Fibroblast of mammary gland (primary cell): ENCODE results near the gene ADAM22.
A peak's percentile ranks its signal among the peaks of the same experiment; 100 is the strongest.

ENCODE experiments used
- DNase-seq: peaks from one replicate; pipeline ENCODE4 v3.0.0-alpha.2; 2010; ENCODE audit warnings: low read depth
- H3K4me3 ChIP-seq: 2 replicates; pipeline ENCODE4 v1.5.1; 2011; ENCODE audit warnings: low read depth, mild to moderate bottlenecking, low read length, moderate library complexity; ENCODE audit not compliant: control insufficient read depth
- TF ChIP-seq, protein P1 (sequence below): conservative IDR thresholded peaks from 2 replicates; pipeline ENCODE4 v1.5.1; 2011; ENCODE audit warnings: low read depth, low read length, inconsistent platforms; ENCODE audit not compliant: control insufficient read depth, insufficient read depth

ADAM22 gene

DNA sequence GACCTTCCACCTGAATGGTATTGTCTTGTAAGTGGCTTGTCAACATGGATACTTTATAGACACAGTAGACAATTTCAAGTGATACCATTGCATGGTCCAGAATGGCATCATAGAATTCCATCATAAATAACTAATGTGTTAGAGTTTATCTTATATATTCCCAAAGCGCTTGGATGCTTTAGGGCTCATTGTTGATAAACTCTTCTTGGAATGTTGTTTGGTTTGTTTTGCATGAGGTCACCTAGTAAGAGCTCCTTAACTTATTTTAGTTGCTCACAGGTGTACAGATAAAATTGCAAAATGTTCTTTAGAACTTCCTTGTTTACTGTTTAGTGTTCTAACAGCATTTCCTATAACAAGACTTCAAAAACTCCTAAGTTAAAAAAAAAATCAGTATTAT lies 249.0 kb downstream of the ADAM22 start:
- DNase-seq: no peak
- TF ChIP-seq, protein P1, sequence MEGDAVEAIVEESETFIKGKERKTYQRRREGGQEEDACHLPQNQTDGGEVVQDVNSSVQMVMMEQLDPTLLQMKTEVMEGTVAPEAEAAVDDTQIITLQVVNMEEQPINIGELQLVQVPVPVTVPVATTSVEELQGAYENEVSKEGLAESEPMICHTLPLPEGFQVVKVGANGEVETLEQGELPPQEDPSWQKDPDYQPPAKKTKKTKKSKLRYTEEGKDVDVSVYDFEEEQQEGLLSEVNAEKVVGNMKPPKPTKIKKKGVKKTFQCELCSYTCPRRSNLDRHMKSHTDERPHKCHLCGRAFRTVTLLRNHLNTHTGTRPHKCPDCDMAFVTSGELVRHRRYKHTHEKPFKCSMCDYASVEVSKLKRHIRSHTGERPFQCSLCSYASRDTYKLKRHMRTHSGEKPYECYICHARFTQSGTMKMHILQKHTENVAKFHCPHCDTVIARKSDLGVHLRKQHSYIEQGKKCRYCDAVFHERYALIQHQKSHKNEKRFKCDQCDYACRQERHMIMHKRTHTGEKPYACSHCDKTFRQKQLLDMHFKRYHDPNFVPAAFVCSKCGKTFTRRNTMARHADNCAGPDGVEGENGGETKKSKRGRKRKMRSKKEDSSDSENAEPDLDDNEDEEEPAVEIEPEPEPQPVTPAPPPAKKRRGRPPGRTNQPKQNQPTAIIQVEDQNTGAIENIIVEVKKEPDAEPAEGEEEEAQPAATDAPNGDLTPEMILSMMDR: no peak
- no peak overlapping the region for H3K4me3 ChIP-seq

DNA sequence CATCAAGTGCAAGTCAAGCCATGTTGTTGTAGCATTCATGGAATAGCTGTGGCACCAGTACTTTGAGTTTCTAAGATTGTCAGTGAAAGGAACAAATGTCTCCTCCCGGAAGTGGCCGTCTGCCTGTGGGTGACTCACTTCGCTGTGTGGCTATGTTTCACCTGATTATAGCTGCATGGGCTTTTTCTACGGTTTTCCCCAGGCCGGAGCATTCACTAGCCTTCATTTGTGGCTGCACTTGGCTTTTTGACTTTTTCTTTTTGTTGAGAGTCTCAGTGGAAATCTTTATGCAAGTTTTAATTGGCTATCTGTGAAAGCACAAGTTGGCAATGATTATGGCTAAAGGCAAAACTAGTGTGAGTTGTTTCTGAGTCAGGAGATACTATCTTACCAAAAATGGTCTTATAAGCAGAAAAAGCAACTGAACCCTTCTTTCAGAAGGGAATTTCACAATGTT lies 250.8 kb downstream of the ADAM22 start:
- DNase-seq: peak; percentile 62

DNA sequence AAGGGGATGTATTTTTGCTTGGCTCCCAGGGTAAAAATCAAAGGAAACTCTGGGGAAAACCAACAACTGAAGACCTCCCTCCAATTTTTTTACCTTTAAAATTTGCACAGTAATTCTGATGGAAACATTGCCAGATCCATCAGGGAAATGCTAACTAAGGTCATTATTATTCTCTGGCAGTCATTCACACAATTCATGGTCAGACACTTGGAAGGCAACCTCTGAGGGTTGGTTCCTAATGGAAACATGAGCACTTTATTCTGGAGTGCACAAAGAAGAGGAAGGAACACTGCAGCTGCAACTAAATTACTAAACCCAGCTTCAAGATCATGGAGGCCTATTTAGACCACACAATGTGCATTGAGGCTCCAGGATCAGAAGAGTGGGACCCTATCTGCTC lies 251.6 kb downstream of the ADAM22 start:
- H3K4me3 ChIP-seq: no peak overlapping the region
- DNase-seq: no peak
- TF ChIP-seq, protein P1: no peak

More for the DNA sequence above, 250.8 kb downstream of the ADAM22 start:
- H3K4me3 ChIP-seq: no peak overlapping the region
- TF ChIP-seq, protein P1: no peak

- H3K4me3 ChIP-seq: no peak overlapping the region
- no peak for DNase-seq
- TF ChIP-seq, protein P1: no peak
Observed at GRCh38 chr7:88191911-88192310, 257.9 kb downstream of the ADAM22 start.

- DNase-seq: no peak
- TF ChIP-seq, protein P1: no peak
- no peak overlapping the region for H3K4me3 ChIP-seq
Observed at GRCh38 chr7:88200261-88200660, 266.2 kb downstream of the ADAM22 start.

- no peak overlapping the region for H3K4me3 ChIP-seq
- no peak for DNase-seq
- TF ChIP-seq, protein P1: no peak
Observed at GRCh38 chr7:88200789-88201188, 266.7 kb downstream of the ADAM22 start.

DNA sequence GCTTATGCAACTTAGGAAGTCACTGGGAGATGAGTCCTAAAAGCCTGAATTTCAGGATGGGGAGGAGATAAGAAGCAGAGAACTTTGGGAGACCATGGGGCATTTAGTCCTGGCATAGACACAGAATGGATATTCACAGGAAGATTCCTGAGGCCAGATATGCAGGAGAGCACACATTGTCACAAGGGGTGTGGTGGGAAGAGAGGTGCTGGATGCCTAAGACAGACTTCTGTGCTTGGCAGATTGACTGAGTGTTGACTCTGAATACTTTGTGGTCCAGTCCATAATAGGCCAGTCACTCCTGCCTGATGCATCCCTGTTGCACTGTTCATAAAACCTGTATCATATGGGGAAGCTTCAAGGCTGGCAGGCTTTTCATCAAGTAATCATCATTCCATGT lies 267.3 kb downstream of the ADAM22 start:
- no peak for DNase-seq
- H3K4me3 ChIP-seq: no peak overlapping the region

More for the DNA sequence above, 267.3 kb downstream of the ADAM22 start:
- TF ChIP-seq, protein P1: no peak
